Measurements from ENCODE around the gene MRPL17.

MRPL17 gene

DNA sequence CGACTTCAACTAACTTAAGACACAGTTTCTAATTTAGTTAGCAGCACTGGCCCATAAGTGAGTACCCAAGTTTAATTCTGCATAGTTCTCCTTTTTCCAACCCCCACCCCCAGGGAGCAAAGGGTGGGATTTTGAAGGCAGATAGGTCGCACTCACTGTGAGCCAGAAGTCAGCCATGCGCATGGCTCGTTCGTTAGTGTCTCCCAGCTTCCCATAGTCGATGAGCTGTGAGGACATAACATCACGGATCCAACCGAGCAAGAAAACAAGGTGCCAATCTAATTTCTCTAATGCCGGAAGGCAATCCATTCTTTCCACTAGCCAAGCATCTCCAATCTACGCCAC lies 577 bp downstream of the MRPL17 start:
- DNase-seq (ENCODE audit: low spot score): no peak

DNA sequence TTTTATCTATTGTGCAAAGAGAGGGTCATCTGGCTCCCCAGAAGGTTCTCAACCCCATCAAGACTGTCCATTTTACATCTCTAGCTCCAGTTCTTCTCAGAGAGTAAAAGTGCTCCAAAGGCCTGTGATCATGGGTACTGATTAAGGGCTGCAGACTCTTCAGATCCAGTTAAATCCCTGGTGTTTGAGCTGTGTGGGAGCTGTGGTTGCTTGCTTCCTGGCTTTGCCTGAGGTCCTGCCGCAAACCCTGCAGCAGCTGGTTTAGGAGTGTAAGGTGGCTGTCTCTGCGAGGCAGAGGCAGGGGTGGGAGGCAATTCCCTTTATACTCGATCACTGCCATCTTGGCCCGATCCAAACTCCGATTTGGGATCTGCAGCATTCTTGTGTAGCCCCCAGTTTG lies 1.2 kb downstream of the MRPL17 start:
- no peak for DNase-seq (ENCODE audit: low spot score)

GRCh38 chr11:6681505-6681904 lies 1.6 kb downstream of the MRPL17 start:
- no peak for DNase-seq (ENCODE audit: low spot score)

- no peak for DNase-seq (ENCODE audit: low spot score)
Measured at GRCh38 chr11:6677018-6677417, 6.1 kb downstream of the MRPL17 start.

DNA sequence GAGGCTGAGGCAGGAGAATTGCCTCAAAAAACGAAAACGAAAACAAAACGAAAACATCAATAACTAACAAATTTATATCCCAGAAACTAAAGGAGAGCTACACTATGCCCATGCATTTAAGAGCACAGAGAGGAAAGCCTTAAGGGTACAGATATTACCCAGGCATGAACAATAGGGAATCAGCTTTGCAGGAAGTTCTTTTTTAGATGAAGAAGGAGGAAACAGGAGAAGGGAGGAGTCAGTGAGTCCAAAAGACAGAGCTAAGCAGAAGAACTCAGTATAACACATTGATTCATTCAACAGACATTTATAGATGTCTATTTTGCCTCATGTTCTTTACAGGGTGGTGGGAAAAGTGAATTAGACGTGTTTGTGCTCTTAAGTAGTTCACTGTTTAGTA lies 8.3 kb downstream of the MRPL17 start:
- DNase-seq (ENCODE audit: low spot score): no peak

GRCh38 chr11:6674219-6674597 lies 8.9 kb downstream of the MRPL17 start:
- DNase-seq (ENCODE audit: low spot score): no peak

- DNase-seq (ENCODE audit: low spot score): no peak
Measured at GRCh38 chr11:6673523-6674218, 9.5 kb downstream of the MRPL17 start.

GRCh38 chr11:6671991-6672390 lies 11.1 kb downstream of the MRPL17 start:
- no peak for DNase-seq (ENCODE audit: low spot score)

DNA sequence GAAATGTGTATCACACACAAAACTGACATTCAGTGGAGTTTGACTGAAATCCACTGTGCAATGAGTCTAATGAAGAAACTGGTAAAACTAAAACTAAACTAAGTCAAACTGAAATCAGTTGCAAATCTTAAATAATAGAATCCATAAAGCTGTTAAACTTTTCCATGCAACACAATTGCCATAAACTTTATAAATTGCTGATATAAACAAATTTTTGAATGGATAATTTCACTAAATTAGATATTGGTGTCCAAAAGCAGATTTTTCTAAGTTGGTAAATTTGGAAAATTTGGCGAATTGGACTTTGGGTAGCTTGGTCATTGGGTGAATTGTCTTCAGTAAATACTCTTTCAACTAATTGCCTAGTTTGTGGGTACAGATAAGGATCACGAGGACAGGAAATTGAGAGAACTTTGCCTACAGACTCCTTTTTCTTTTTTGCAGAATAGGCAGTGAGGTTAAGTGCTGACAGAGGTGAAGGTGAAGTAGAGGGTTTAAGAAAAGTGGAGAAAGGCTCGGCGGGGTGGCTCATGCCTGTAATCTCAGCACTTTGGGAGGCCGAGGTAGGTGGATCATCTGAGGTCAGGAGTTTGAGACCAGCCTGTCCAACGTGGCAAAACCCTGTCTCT lies 12.8 kb downstream of the MRPL17 start:
- peak; percentile 41 for DNase-seq (ENCODE audit: low spot score)

DNA sequence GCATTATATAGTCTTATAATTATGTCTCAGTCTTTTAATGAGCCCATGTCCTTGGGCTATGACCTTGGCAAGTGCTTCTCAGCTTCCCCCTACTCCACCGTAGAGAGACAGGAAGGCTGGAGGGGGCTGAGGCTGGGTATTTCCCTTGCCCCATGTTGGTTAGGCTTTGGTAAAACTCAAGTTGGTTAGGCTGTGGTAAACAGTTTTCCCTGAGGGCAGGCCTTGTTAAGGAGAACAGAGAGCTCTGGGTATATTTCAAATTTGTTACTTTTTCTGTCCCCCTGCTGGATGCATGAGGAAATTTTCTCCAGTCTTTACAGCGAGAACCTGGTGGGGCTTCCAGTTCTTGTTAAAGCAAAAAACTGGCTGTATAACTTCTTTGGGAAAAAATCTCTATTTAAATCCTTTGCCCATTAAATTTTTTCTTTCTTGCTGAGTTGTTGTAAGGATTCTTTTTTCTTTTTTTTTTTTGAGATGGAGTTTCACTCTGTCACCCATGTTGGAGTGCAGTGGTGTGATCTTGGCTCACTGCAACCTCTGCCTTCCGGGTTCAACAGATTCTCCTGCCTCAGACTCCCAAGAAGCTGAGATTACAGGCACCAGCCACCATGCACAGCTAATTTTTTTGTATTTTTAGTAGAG lies 15.3 kb downstream of the MRPL17 start:
- DNase-seq (ENCODE audit: low spot score): peak; percentile 50

DNA sequence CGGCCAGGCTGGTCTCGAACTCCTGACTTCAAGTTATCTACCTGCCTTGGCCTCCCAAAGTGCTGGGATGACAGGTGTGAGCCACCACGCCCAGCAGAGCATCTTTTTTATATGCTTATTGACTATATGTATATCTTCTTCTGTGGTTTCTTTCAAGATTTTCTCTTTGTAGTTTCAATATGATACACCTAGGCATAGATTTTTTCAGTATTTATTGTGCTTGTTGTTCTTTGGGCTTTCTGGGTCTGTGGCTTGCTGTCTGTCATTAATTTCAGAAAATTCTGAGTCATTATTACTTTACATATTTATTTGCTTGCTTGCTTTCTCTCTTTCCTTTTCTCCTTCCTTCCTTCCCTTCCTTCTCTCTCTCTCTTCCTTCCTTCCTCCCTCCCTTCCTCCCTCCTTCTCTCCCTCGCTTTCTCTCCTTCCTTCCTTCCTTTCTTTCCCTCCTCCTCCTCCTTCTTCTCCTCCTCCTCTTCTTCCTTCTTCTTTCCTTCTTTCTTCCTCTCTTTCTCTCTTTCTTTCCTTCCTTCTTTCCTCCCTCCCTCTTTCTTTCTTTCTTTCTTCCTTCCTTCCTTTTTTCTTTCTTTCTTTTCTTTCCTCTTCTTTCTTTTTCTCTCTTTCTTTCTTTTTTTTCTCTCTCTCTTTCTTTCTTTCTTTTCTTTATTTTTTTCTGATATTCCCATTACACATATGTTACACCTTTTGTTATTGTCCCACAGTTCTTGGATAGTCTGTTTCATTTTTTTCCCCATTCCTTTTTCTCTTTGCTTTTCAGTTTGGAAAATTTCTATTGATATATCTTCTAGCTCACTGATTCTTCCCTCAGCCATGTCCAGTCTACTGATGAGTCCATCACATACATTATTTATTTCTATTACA lies 16.6 kb downstream of the MRPL17 start:
- DNase-seq (ENCODE audit: low spot score): peak; percentile 47

- DNase-seq (ENCODE audit: low spot score): no peak
Measured at GRCh38 chr11:6664551-6664950, 18.6 kb downstream of the MRPL17 start.

- DNase-seq (ENCODE audit: low spot score): no peak
Measured at GRCh38 chr11:6663794-6664469, 19.2 kb downstream of the MRPL17 start.

DNA sequence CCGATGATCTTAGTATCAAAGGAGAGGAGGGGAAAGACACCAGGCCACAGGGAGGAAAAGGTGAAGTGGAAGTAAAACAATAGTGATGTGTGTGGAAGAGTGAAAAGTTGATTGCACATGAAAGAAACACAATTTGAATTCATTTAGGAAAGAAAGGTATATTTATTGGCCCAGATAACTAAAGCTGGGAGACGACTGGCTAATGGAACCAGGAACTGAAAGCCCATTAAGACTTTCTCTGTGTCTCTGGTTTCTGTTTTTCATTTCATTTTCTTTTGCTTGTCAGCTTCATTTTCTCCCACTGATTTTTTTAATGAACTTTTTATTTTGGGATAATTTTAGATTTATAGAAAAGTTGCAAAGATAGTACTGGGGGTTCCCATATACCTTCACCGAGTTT lies 22.4 kb downstream of the MRPL17 start:
- DNase-seq (ENCODE audit: low spot score): no peak

- no peak for DNase-seq (ENCODE audit: low spot score)
Measured at GRCh38 chr11:6658647-6659046, 24.5 kb downstream of the MRPL17 start.

GRCh38 chr11:6657346-6657745 lies 25.8 kb downstream of the MRPL17 start:
- no peak for DNase-seq (ENCODE audit: low spot score)

GRCh38 chr11:6656936-6657335 lies 26.2 kb downstream of the MRPL17 start:
- DNase-seq (ENCODE audit: low spot score): no peak

DNA sequence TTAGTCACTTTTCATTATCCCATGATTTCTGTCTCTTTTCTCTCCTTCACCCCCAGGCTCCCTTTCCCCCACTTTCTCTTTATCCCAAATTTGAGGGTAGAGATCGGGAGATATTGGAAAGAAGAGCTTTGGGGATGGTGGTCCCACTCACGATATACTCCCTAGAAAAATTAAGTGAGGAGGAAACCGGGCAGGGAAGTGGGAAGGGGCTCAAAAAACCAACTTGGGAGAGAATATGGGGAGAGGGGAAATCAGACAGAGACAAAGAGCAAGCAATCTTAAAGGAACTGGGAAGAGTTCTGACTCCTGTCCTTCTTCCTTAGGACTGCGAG lies 26.6 kb downstream of the MRPL17 start:
- DNase-seq (ENCODE audit: low spot score): no peak

- DNase-seq (ENCODE audit: low spot score): no peak
Measured at GRCh38 chr11:6655790-6656583, 27.2 kb downstream of the MRPL17 start, which contains the start of gene DCHS1. DCHS1 (minus strand) TSS chr11:6655809; CDS start chr11:6641613, 14,196 bp downstream.

- no peak for DNase-seq (ENCODE audit: low spot score)
Measured at GRCh38 chr11:6655020-6655789, 27.9 kb downstream of the MRPL17 start.

Data from activated CD4-positive, alpha-beta T cell treated with anti-CD3 and anti-CD28 coated beads, Interleukin-2, Interleukin-4, amounts not matched to agents 100 ng/mL and 50 ng/mL, durations not matched to agents 16 hours and 8 hours (primary cell).